Activated T-cell treated with anti-CD3 and anti-CD28 coated beads for 48 hours (primary cell): ENCODE data around the gene PPARG.
"Not testable (repeated sequence)": the region's sequence is repeated elsewhere in the genome, so short reads cannot be mapped to it uniquely, and the experiment has no call there.

Experiments
- DNase-seq: peaks from one replicate; pipeline ENCODE4 v3.0.0-alpha.2; 2020; ENCODE audit warnings: low read depth

PPARG gene

GRCh38 chr3:12279591-12280326 lies 9.1 kb upstream of the PPARG start:
- DNase-seq = no peak

DNA sequence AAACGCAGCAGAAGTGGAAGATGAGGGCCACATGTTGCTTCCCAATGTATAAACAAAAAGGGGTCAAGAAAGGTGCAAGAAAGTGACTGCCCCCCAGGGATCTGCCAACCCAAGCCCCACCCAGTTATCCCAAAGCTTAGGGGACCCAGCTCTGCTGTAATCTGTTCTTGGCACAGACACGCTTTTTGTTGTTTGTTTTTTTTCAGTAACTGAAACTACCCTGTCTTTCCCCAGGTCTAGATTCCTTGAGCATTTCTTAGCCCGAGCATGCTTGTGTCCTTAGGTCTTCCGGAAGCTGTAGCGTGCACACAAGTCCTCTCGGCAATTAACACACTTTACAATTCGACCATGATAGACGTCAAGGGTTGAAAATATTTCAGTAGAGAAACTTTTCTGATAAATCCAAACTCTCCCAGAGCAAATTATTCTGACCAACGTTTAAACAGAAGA lies 8.5 kb upstream of the PPARG start:
- DNase-seq = no peak

GRCh38 chr3:12284591-12284990 lies 4.3 kb upstream of the PPARG start:
- DNase-seq = no peak

GRCh38 chr3:12285003-12285555 lies 3.8 kb upstream of the PPARG start:
- DNase-seq = no peak

DNA sequence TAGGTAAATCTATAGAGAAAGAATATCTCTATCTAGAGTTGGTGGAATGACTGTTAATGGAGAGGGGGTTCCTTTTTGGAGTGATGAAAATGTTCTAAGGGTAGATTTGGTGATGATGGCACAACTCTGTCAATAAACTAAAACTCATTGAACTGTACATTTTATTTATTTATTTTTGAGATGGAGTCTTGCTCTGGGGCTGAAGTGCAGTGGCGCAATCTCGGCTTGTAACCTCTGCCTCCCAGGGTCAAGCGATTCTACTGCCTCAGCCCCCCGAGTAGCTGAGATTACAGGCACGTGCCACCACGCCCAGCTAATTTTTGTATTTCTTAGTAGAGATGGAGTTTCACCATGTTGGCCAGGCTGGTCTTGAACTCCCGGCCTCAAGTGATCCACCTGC lies 3.1 kb upstream of the PPARG start:
- DNase-seq = not testable (repeated sequence)

- no peak for DNase-seq
Measured at GRCh38 chr3:12286504-12286903, 2.4 kb upstream of the PPARG start.

- no peak for DNase-seq
Measured at GRCh38 chr3:12286927-12287726, 1.7 kb upstream of the PPARG start.

GRCh38 chr3:12287727-12288181 lies 1.1 kb upstream of the PPARG start:
- DNase-seq = no peak

DNA sequence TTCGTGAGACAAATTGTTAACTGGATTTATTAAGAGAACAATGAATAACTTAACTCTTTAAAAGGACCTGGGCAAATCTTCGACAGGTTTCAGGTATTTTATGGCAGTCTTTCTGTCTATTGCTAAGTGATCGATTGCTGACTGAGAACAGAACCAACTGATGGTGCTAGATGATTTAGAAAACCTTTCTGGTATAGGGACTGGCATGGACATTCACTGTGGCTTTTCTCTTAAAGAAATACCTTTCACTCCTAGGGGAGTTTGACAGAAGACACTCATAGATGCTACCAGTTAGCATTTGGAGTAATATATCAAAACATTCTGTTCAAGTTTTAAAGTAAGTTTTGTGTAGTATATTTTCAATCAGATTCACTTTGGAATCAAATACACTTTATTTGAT lies 654 bp downstream of the PPARG start:
- DNase-seq = no peak

GRCh38 chr3:12292770-12293169 lies 3.9 kb downstream of the PPARG start:
- no peak for DNase-seq

GRCh38 chr3:12294885-12295580 lies 6.2 kb downstream of the PPARG start:
- DNase-seq = no peak

- no peak for DNase-seq
Measured at GRCh38 chr3:12296511-12296910, 7.6 kb downstream of the PPARG start.

DNA sequence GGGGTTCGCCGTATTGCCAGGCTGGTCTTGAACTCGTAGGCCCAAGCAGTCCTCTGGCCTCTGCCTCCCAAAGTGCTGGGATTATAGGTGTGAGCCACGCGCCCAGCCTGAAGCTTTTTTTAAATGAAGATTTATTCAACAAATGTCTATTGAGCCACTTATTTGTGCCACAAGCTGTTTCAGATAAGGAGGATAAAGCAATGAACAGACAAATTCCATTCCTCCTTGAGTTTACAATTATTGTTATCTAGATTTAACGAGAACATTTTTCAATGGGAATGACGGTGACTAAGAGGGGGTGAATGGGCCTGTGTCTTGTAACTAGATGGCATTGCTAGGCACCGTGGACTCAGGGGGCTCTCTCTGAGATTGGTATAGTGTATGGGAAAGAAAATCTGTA lies 10.2 kb downstream of the PPARG start:
- no peak for DNase-seq

- no peak for DNase-seq
Measured at GRCh38 chr3:12300137-12300536, 11.3 kb downstream of the PPARG start.

DNA sequence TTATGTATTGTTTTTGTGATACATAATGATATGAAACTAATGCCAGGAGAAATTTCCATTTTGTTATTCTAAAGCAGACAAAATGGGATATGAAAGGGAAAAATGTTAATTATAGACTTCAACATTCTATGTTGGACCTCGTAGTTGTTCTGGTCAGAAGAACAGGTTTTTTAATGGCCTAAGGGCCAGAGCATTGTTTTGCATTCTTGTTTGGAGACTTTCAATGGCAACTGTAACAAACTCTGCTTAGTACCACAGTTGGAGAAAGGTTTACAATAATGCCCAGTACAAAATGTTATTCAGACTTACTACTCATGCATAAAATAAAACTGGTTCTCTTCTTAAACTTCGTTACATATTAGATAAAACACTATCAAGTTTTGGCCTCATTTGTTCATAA lies 12.2 kb downstream of the PPARG start:
- no peak for DNase-seq

DNA sequence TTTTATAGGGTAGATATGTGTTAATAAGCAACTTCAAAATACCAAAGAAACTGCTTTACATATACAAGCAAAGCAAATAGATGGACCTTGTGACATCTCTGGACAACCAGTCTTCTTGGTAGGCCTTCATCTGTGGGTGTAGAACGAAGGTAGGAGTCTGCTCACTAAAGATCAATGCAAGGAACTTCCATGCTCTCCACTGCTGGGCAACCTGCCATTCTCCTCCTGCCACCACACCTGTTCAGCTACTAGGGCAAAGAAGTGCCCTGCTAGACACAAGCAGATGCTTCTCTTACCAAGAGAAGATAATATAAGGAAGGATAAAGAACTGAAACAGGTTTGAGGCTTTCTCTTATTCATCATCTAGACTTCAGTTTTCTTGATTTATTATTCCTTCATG lies 12.6 kb downstream of the PPARG start:
- no peak for DNase-seq

DNA sequence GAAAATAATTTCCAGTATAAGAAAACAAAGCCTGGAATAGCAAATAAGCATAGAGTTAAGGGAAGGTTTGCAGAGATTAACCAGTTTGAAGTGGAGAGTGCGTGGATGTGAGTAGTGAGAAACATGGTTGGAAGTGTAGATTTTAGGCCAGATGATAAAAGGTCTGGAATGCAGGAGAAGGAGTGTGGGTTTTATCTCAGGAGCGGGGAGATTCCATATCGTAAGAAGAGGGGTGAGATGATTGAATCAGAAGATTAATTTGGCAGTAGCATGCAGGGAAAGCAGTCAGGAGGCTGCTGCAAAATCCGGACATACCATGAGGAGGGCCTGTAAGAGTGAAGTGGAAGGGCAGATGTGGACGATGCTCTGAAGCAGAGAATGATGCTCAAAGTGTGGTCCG lies 13.7 kb downstream of the PPARG start:
- DNase-seq = no peak

- DNase-seq = no peak
Measured at GRCh38 chr3:12303534-12303933, 14.7 kb downstream of the PPARG start.

GRCh38 chr3:12303993-12304392 lies 15.1 kb downstream of the PPARG start:
- DNase-seq = no peak

DNA sequence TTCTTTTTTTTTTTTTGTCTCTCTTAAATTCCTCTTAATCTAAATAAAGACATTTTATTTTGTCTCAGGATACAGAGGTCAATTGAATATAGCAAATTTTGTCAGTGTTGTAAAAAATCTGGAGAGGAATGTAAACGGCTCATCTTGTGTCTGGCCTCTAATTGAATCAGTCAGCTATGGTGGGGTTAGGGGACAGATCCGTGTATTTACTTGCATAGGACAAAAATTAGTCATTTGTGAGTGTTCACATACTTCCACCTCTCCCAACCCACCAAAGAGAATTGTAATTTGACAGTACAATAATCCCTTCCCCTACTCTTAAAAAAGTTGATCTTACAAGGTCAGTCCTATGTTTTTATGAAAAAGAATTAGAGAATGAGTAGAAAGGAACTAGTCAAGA lies 18.3 kb downstream of the PPARG start:
- DNase-seq = no peak

DNA sequence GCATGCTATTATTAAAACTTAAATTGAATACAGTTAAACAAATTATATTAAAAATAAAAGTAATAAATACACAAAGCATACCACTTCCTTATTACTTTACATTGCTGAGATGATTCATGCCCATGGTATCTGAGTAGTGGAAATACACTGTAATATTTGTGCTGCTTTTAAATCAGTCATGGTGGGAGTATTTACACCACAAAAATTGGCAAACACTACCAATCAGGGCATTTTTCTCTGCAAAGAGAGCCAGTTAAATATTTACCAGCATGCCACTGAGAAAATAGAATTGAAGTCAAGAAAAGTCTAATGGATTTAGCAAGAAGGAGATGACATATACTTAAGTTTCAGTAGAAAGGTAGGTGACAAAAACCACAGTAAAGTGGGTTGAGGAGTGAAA lies 19.6 kb downstream of the PPARG start:
- DNase-seq = no peak

DNA sequence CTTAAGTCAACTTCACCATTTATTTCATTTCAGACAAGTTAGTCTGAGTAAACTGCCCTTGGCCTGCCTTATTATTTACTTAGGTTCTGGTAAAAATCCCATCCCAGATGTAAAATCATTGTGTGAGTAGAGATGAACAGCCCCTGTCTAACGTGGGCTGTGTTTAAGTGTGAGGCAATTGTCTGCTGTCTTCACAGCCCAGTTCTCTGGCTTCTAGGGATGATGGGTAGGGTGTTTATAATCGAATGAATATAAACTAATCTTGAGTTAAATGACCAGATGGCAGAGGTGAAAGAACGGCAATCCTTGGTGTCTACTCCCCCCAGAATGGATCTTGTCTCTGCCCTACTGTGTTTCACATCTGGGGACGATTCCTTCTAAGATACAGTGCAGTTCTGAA lies 20.8 kb downstream of the PPARG start:
- no peak for DNase-seq

- DNase-seq = no peak
Measured at GRCh38 chr3:12312010-12312409, 23.1 kb downstream of the PPARG start.
